ENCODE results near the gene DFFA.
A peak's percentile ranks its signal among the peaks of the same experiment; 100 is the strongest.

The DFFA gene

GRCh38 chr1:10516925-10517676, 44.8 kb upstream of the DFFA start:
- TF ChIP-seq EGR1 (IDR thresholded peaks at IDR 0.05) (no peak), YY1 (IDR thresholded peaks at IDR 0.05; ENCODE audit: low read depth) (no peak), NFIC (IDR thresholded peaks at IDR 0.05) (peak; percentile 75), CEBPB (IDR thresholded peaks at IDR 0.05) (no peak), CREB1 (IDR thresholded peaks at IDR 0.05; ENCODE audit: low read depth) (no peak), TAF1 (IDR thresholded peaks at IDR 0.05; ENCODE audit: low read depth) (no peak), ZBTB7A (IDR thresholded peaks at IDR 0.05; ENCODE audit: low read depth) (no peak), TCF12 (IDR thresholded peaks at IDR 0.05; ENCODE audit: low read depth) (peak; percentile 62; the same call in 1 of the 2 replicates), EP300 (IDR thresholded peaks at IDR 0.05; ENCODE audit: borderline replicate concordance) (peak; percentile 45; the same call in 1 of the 2 replicates), TEAD4 (IDR thresholded peaks at IDR 0.05) (peak; percentile 80), FOXM1 (IDR thresholded peaks at IDR 0.05; ENCODE audit: borderline replicate concordance, low read depth) (0 out of 2 replicates have a peak, but pooled peaks have one; percentile 40), RAD21 (IDR thresholded peaks at IDR 0.05; ENCODE audit: low read depth) (no peak)
- TF ChIP-seq, protein P1, sequence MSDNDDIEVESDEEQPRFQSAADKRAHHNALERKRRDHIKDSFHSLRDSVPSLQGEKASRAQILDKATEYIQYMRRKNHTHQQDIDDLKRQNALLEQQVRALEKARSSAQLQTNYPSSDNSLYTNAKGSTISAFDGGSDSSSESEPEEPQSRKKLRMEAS (IDR thresholded peaks at IDR 0.05): peak; percentile 62; the same call in 1 of the 2 replicates
- TF ChIP-seq, protein P2, sequence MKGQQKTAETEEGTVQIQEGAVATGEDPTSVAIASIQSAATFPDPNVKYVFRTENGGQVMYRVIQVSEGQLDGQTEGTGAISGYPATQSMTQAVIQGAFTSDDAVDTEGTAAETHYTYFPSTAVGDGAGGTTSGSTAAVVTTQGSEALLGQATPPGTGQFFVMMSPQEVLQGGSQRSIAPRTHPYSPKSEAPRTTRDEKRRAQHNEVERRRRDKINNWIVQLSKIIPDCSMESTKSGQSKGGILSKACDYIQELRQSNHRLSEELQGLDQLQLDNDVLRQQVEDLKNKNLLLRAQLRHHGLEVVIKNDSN (IDR thresholded peaks at IDR 0.05): peak; percentile 63; the same call in 1 of the 2 replicates
- TF ChIP-seq, protein P3, sequence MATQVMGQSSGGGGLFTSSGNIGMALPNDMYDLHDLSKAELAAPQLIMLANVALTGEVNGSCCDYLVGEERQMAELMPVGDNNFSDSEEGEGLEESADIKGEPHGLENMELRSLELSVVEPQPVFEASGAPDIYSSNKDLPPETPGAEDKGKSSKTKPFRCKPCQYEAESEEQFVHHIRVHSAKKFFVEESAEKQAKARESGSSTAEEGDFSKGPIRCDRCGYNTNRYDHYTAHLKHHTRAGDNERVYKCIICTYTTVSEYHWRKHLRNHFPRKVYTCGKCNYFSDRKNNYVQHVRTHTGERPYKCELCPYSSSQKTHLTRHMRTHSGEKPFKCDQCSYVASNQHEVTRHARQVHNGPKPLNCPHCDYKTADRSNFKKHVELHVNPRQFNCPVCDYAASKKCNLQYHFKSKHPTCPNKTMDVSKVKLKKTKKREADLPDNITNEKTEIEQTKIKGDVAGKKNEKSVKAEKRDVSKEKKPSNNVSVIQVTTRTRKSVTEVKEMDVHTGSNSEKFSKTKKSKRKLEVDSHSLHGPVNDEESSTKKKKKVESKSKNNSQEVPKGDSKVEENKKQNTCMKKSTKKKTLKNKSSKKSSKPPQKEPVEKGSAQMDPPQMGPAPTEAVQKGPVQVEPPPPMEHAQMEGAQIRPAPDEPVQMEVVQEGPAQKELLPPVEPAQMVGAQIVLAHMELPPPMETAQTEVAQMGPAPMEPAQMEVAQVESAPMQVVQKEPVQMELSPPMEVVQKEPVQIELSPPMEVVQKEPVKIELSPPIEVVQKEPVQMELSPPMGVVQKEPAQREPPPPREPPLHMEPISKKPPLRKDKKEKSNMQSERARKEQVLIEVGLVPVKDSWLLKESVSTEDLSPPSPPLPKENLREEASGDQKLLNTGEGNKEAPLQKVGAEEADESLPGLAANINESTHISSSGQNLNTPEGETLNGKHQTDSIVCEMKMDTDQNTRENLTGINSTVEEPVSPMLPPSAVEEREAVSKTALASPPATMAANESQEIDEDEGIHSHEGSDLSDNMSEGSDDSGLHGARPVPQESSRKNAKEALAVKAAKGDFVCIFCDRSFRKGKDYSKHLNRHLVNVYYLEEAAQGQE (IDR thresholded peaks at IDR 0.05; ENCODE audit: low read depth): no peak

DNA sequence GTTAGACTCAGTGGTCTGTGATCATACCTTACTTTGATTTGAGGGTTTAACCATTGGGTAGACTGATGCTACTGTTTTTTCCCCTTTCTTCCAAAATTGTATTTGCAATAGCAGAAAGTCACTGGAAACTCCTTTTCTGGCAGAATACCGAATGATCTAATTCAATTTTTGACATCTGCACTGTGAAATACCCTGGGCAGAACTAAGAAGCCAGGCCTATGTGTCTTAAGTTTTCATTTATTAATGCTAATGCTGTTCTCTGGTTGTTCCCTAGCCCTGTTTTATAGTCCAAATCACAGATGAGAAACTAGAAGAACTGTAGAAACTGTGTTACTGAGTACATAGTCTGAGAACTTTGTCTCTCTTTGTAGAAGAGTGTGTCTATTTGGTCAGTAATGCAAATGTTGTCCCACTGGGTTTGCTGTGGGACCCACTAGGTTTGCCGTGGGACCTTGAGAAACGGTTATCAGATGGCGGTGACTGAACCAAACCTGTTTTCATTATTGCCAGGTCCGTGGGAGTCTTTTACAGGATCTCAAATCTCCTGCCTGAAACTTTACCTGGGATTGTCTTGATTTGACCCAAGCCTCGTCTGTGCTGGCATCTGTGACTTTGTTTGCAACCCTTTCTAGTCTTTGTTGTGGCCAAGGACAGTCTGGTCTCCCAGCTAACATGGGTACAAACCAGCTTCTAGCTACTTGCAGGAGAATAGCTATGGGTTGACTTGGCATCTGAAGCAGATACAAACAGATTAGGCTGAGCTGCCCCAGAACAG, 43.8 kb upstream of the DFFA start:
- no peak for TF ChIP-seq FOXM1 (IDR thresholded peaks at IDR 0.05; ENCODE audit: borderline replicate concordance, low read depth)
- no peak for TF ChIP-seq YY1 (IDR thresholded peaks at IDR 0.05; ENCODE audit: low read depth)
- TF ChIP-seq, protein P2 (IDR thresholded peaks at IDR 0.05): no peak
- TF ChIP-seq TAF1 (IDR thresholded peaks at IDR 0.05; ENCODE audit: low read depth): no peak
- TF ChIP-seq CREB1 (IDR thresholded peaks at IDR 0.05; ENCODE audit: low read depth): no peak
- TF ChIP-seq TCF12 (IDR thresholded peaks at IDR 0.05; ENCODE audit: low read depth): no peak
- no peak for TF ChIP-seq RAD21 (IDR thresholded peaks at IDR 0.05; ENCODE audit: low read depth)

- TF ChIP-seq, protein P2 (IDR thresholded peaks at IDR 0.05): no peak
- no peak for TF ChIP-seq NFIC (IDR thresholded peaks at IDR 0.05)
- TF ChIP-seq FOXM1 (IDR thresholded peaks at IDR 0.05; ENCODE audit: borderline replicate concordance, low read depth): no peak
- TF ChIP-seq, protein P1 (IDR thresholded peaks at IDR 0.05): no peak
- TF ChIP-seq, protein P3 (IDR thresholded peaks at IDR 0.05; ENCODE audit: low read depth): no peak
- TF ChIP-seq ZBTB7A (IDR thresholded peaks at IDR 0.05; ENCODE audit: low read depth): no peak
- TF ChIP-seq TAF1 (IDR thresholded peaks at IDR 0.05; ENCODE audit: low read depth): no peak
- TF ChIP-seq TCF12 (IDR thresholded peaks at IDR 0.05; ENCODE audit: low read depth): no peak
- TF ChIP-seq EGR1 (IDR thresholded peaks at IDR 0.05): no peak
- no peak for TF ChIP-seq EP300 (IDR thresholded peaks at IDR 0.05; ENCODE audit: borderline replicate concordance)
- no peak for TF ChIP-seq CEBPB (IDR thresholded peaks at IDR 0.05)
- no peak for TF ChIP-seq TEAD4 (IDR thresholded peaks at IDR 0.05)
Measured at GRCh38 chr1:10515301-10515975, 43.1 kb upstream of the DFFA start.

DNA sequence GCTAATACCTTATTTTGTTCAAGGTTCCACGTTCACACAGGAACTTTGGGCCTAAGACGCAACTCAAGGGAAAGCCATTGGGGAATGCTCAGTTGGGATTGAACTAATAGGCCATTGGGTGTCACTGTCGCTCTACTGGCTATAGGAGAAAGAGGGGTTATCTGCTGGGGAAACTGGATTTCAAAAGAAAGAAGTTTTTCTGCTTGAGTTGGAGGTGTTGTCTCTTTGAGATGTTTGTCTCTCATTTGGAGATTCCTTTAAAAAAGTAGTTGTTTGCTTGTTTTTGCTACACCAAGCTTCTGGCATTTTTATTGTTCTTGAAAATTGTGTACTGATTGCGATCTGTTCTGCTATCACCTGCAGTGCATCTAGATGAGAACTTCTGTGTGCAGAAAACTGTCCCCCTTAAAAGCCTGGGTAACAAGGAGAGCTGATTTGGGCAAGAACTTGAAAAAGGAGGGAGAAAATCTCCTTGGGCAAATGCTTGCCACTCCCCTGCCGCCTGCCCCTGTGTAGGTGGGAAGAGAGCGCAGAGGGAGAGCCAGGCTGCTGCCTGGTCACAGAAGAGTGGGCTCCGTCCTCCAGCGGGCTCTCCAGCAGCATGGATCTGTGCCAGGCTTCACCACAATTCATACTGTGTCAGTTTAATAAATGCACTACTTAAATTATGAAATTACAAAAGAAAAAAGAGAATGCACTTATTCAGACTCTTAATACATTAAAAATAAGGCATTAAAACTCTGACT, 42.3 kb upstream of the DFFA start:
- TF ChIP-seq CEBPB (IDR thresholded peaks at IDR 0.05) (no peak), EP300 (IDR thresholded peaks at IDR 0.05; ENCODE audit: borderline replicate concordance) (no peak), RAD21 (IDR thresholded peaks at IDR 0.05; ENCODE audit: low read depth) (peak; percentile 84), FOXM1 (IDR thresholded peaks at IDR 0.05; ENCODE audit: borderline replicate concordance, low read depth) (no peak), EGR1 (IDR thresholded peaks at IDR 0.05) (no peak), CREB1 (IDR thresholded peaks at IDR 0.05; ENCODE audit: low read depth) (no peak), TEAD4 (IDR thresholded peaks at IDR 0.05) (no peak), ZBTB7A (IDR thresholded peaks at IDR 0.05; ENCODE audit: low read depth) (no peak), NFIC (IDR thresholded peaks at IDR 0.05) (peak; percentile 44; the same call in 1 of the 2 replicates), TCF12 (IDR thresholded peaks at IDR 0.05; ENCODE audit: low read depth) (no peak)
- TF ChIP-seq, protein P2 (IDR thresholded peaks at IDR 0.05): no peak
- TF ChIP-seq, protein P1 (IDR thresholded peaks at IDR 0.05): peak; percentile 45; the same call in 1 of the 2 replicates
